Liver (tissue), 9 donors: ENCODE data around the gene IL1RAPL1. TPM values are rescaled to one million over a fixed set of nuclear protein-coding genes. Genes with fewer than 3 reads are reported as not detected.

ENCODE experiments used
- DNase-seq: peaks from one replicate; pipeline ENCODE4 v3.0.0-alpha.2; 2017; ENCODE audit warnings: low spot score
- H3K27ac ChIP-seq, 2 donors: one replicate each; pipeline ENCODE4 v1.7.0; 2013; ENCODE audit warnings: inconsistent platforms in 2 of 2, low read length in 2 of 2, control low read depth in 1 of 2, low read depth in 1 of 2, mild to moderate bottlenecking in 1 of 2
- H3K27me3 ChIP-seq, 4 donors: one replicate each; pipeline versions ENCODE4 v1.6.1 to v1.7.0; 2013; ENCODE audit warnings: low read length in 3 of 4, inconsistent platforms in 1 of 4, mild to moderate bottlenecking in 1 of 4, moderate library complexity in 1 of 4; ENCODE audit not compliant: control insufficient read depth in 4 of 4, insufficient read depth in 4 of 4
- H3K36me3 ChIP-seq, 4 donors: one replicate each; pipeline versions ENCODE4 v1.6.1 to v1.7.0; 2013; ENCODE audit warnings: low read length in 3 of 4, mild to moderate bottlenecking in 3 of 4, low read depth in 1 of 4, moderate library complexity in 1 of 4; ENCODE audit not compliant: control insufficient read depth in 4 of 4, insufficient read depth in 3 of 4
- H3K4me1 ChIP-seq, 4 donors: one replicate each; pipeline versions ENCODE4 v1.6.1 to v1.7.0; 2013; ENCODE audit warnings: low read length in 3 of 4, mild to moderate bottlenecking in 3 of 4, moderate library complexity in 1 of 4; ENCODE audit not compliant: control insufficient read depth in 4 of 4, insufficient read depth in 4 of 4
- H3K4me3 ChIP-seq, 3 donors: one replicate each; pipeline versions ENCODE4 v1.6.1 to v1.7.0; 2013; ENCODE audit warnings: low read length in 3 of 3, control low read depth in 1 of 3, low read depth in 1 of 3, mild to moderate bottlenecking in 1 of 3
- H3K9ac ChIP-seq, 2 donors: one replicate each; pipeline ENCODE4 v1.7.0; 2013; ENCODE audit warnings: low read length in 2 of 2, mild to moderate bottlenecking in 2 of 2, moderate library complexity in 2 of 2, control low read depth in 1 of 2, low read depth in 1 of 2
- H3K9me3 ChIP-seq, 4 donors: one replicate each; pipeline versions ENCODE4 v1.6.1 to v1.7.0; 2013; ENCODE audit warnings: low read length in 3 of 4; ENCODE audit not compliant: control insufficient read depth in 4 of 4
- ATF3 ChIP-seq: IDR thresholded peaks from 2 replicates; pipeline ENCODE4 v1.6.1; 2016; ENCODE audit warnings: antibody characterized with exemption
- CTCF ChIP-seq: fragments of 150-350 bp; IDR thresholded peaks from 2 replicates; pipeline ENCODE4 v1.5.1; 2017; ENCODE audit warnings: improper control_type of control experiment, low read depth, low read length; ENCODE audit not compliant: missing input control
- EGR1 ChIP-seq, 2 donors: IDR thresholded peaks; 2 replicates each; pipeline ENCODE4 v1.6.1; 2016 to 2018; ENCODE audit warnings: antibody characterized with exemption in 2 of 2, low read depth in 2 of 2
- FOXA2 ChIP-seq: IDR thresholded peaks from 2 replicates; pipeline ENCODE4 v1.6.1; 2016; ENCODE audit warnings: antibody characterized with exemption
- GABPA ChIP-seq, 2 donors: IDR thresholded peaks in 1 of 2; conservative IDR thresholded peaks in 1 of 2; 2 replicates each; pipeline ENCODE4 v1.6.1; 2016; ENCODE audit warnings: antibody characterized with exemption in 2 of 2, mild to moderate bottlenecking in 1 of 2, moderate library complexity in 1 of 2
- HNF4A ChIP-seq, 2 donors: conservative IDR thresholded peaks; 2 replicates each; pipeline ENCODE4 v1.6.1; 2016; ENCODE audit warnings: antibody characterized with exemption in 2 of 2, mild to moderate bottlenecking in 2 of 2
- HNF4G ChIP-seq: IDR thresholded peaks from 2 replicates; pipeline ENCODE4 v1.6.1; 2016; ENCODE audit warnings: antibody characterized with exemption
- MAX ChIP-seq: IDR thresholded peaks from 2 replicates; pipeline ENCODE4 v1.6.1; 2016; ENCODE audit warnings: antibody characterized with exemption
- NR2F2 ChIP-seq: IDR thresholded peaks from 2 replicates; pipeline ENCODE4 v1.6.1; 2016; ENCODE audit warnings: antibody characterized with exemption
- RAD21 ChIP-seq, 2 donors: IDR thresholded peaks; 2 replicates each; pipeline ENCODE4 v1.6.1; 2016; ENCODE audit warnings: antibody characterized with exemption in 2 of 2, mild to moderate bottlenecking in 2 of 2
- REST ChIP-seq: IDR thresholded peaks from 2 replicates; pipeline ENCODE4 v1.6.1; 2016; ENCODE audit warnings: antibody characterized with exemption, mild to moderate bottlenecking
- RXRA ChIP-seq, 2 donors: IDR thresholded peaks; 2 replicates each; pipeline ENCODE4 v1.6.1; 2017 to 2018; ENCODE audit warnings: antibody characterized with exemption in 2 of 2, mild to moderate bottlenecking in 1 of 2
- SP1 ChIP-seq: IDR thresholded peaks from 2 replicates; pipeline ENCODE4 v1.6.1; 2018; ENCODE audit warnings: antibody characterized with exemption, mild to moderate bottlenecking
- TAF1 ChIP-seq: conservative IDR thresholded peaks from 2 replicates; pipeline ENCODE4 v1.6.1; 2016; ENCODE audit warnings: antibody characterized with exemption, mild to moderate bottlenecking
- YY1 ChIP-seq: IDR thresholded peaks from 2 replicates; pipeline ENCODE4 v1.6.1; 2016; ENCODE audit warnings: antibody characterized with exemption, mild to moderate bottlenecking
- ZBTB33 ChIP-seq: IDR thresholded peaks from 2 replicates; pipeline ENCODE4 v1.6.1; 2016; ENCODE audit warnings: antibody characterized with exemption
- WGBS: extraction: QIAGEN DNeasy Blood & Tissue Kit; methylation state at CpG from one replicate; pipeline ENCODE4 v1.1.7; 2013; 5-methylcytosine and 5-hydroxymethylcytosine counted together
- polyA plus RNA-seq, 2 donors: library from polyadenylated mRNA; stranded (reverse) in 1 of 2; unstranded in 1 of 2; fragments of 200-250 nt in 1 of 2; fragments of >200 nt in 1 of 2; fragmentation: Nextera tagmentation in 1 of 2; extraction: Ambion mirVana in 1 of 2; gene quantifications; one replicate each; pipeline versions ENCODE4 v1.2.1 to v1.2.3, GENCODE V29; 2013 to 2015
- total RNA-seq, 2 donors: library from RNA; depleted of rRNA; stranded (reverse); fragments of >200 nt; gene quantifications; one replicate each; pipeline ENCODE4 v1.2.3, GENCODE V29; 2014
- donor health status: healthy.
- donor health status: healthy.
- donor health status: healthy.
- donor health status: healthy.
- donor health status: healthy.

Gene IL1RAPL1
- total and polyA plus RNA-seq, 4 donors, result 0.08 to 0.33 TPM; not detected in 2

- 86% methylated on average over 5 of the region's 5 CpGs for WGBS
- H3K4me3 ChIP-seq, result no peak overlapping the region
- TF ChIP-seq FOXA2 (no peak), CTCF (no peak), RXRA (IDR thresholded peaks at IDR 0.05) (no peak), ATF3 (no peak), EGR1 (IDR thresholded peaks at IDR 0.05; ENCODE audit: low read depth in 2 of 2) (no peak), SP1 (no peak)
- no peak for DNase-seq
- no peak overlapping the region for H3K9ac ChIP-seq
- H3K27me3 ChIP-seq, result peaks cover 0 to 6% (median 0%) of the 10 kb centered on the region in 4 donors
- no peaks in the 10 kb centered on the region for H3K4me1 ChIP-seq
- H3K36me3 ChIP-seq, result no peaks in the 10 kb centered on the region
- no peaks in the 10 kb centered on the region for H3K9me3 ChIP-seq
- no peak overlapping the region for H3K27ac ChIP-seq
These were observed 1084.2 kb downstream of the IL1RAPL1 start for GRCh38 chrX:29671421-29671820.

GRCh38 chrX:29687687-29688086 is 1100.4 kb downstream of the IL1RAPL1 start:
- no peak for TF ChIP-seq TAF1
- peak; percentile 7 to 12 for TF ChIP-seq RAD21 (IDR thresholded peaks at IDR 0.05)

GRCh38 chrX:29690061-29690460 is 1102.8 kb downstream of the IL1RAPL1 start:
- H3K36me3 ChIP-seq, result no peaks in the 10 kb centered on the region
- no peaks in the 10 kb centered on the region for H3K4me1 ChIP-seq
- TF ChIP-seq RAD21 (IDR thresholded peaks at IDR 0.05), result no peak
- no peak for TF ChIP-seq YY1
- no peak for TF ChIP-seq ZBTB33
- no peak for TF ChIP-seq GABPA (IDR thresholded peaks at IDR 0.05 in 1 of 2, conservative IDR thresholded peaks at IDR 0.05 in 1 of 2)
- no peak for TF ChIP-seq MAX
- TF ChIP-seq TAF1, result no peak
- TF ChIP-seq FOXA2, result no peak
- no peak for TF ChIP-seq EGR1 (IDR thresholded peaks at IDR 0.05; ENCODE audit: low read depth in 2 of 2)
- TF ChIP-seq SP1, result no peak
- no peak for TF ChIP-seq RXRA (IDR thresholded peaks at IDR 0.05)
- no peak for TF ChIP-seq REST
- no peak for TF ChIP-seq HNF4A (conservative IDR thresholded peaks at IDR 0.05)
- TF ChIP-seq CTCF, result no peak
- no peak for TF ChIP-seq HNF4G
- TF ChIP-seq NR2F2, result no peak
- no peaks in the 10 kb centered on the region for H3K27me3 ChIP-seq
- H3K27ac ChIP-seq, result no peak overlapping the region
- no peaks in the 10 kb centered on the region for H3K9me3 ChIP-seq
- no peak overlapping the region for H3K4me3 ChIP-seq
- WGBS, result 89% methylated on average over 3 of the region's 3 CpGs
- DNase-seq, result no peak
- H3K9ac ChIP-seq, result no peak overlapping the region

More at GRCh38 chrX:29687687-29688086, 1100.4 kb downstream of the IL1RAPL1 start:
- no peak overlapping the region for H3K4me3 ChIP-seq
- no peaks in the 10 kb centered on the region for H3K4me1 ChIP-seq
- no peaks in the 10 kb centered on the region for H3K27me3 ChIP-seq
- DNase-seq, result no peak
- H3K36me3 ChIP-seq, result no peaks in the 10 kb centered on the region
- H3K27ac ChIP-seq, result no peak overlapping the region
- H3K9me3 ChIP-seq, result no peaks in the 10 kb centered on the region
- no peak overlapping the region for H3K9ac ChIP-seq
